HEK293 (cell line): Measurements from ENCODE around the gene CCND1.
A peak's percentile ranks its signal among the peaks of the same experiment; 100 is the strongest.

Experiments used
- BCL11B ChIP-seq: fragments of 450-650 bp; formaldehyde crosslinking; IDR thresholded peaks from 2 replicates; pipeline ENCODE4 v1.5.1; 2016; ENCODE audit warnings: low read depth, missing biosample characterization, missing genetic modification characterization
- GLI4 ChIP-seq: fragments of 450-650 bp; formaldehyde crosslinking; IDR thresholded peaks from 2 replicates; pipeline ENCODE4 v1.5.1; 2016; ENCODE audit warnings: missing biosample characterization, missing genetic modification characterization
- IKZF3 ChIP-seq: fragments of 450-650 bp; IDR thresholded peaks from 2 replicates; pipeline ENCODE4 v1.5.0; 2018; ENCODE audit warnings: missing biosample characterization, mild to moderate bottlenecking, missing genetic modification characterization, moderate library complexity
- KLF7 ChIP-seq: fragments of 450-650 bp; formaldehyde crosslinking; IDR thresholded peaks from 2 replicates; pipeline ENCODE4 v1.5.1; 2016; ENCODE audit warnings: missing biosample characterization, missing genetic modification characterization, borderline replicate concordance
- SP3 ChIP-seq: fragments of 450-650 bp; formaldehyde crosslinking; IDR thresholded peaks from 2 replicates; pipeline ENCODE4 v1.5.1; 2016; ENCODE audit warnings: missing biosample characterization, missing genetic modification characterization
- ZFP41 ChIP-seq: fragments of 450-650 bp; formaldehyde crosslinking; IDR thresholded peaks from 2 replicates; pipeline ENCODE4 v1.5.1; 2016; ENCODE audit warnings: missing biosample characterization, missing genetic modification characterization, borderline replicate concordance
- ZFP69B ChIP-seq: fragments of 450-650 bp; formaldehyde crosslinking; IDR thresholded peaks from 2 replicates; pipeline ENCODE4 v1.5.1; 2016; ENCODE audit warnings: missing biosample characterization, missing genetic modification characterization
- ZNF146 ChIP-seq: fragments of 450-650 bp; formaldehyde crosslinking; IDR thresholded peaks from 2 replicates; pipeline ENCODE4 v1.5.1; 2016; ENCODE audit warnings: missing biosample characterization, missing genetic modification characterization
- ZNF292 ChIP-seq: fragments of 450-650 bp; formaldehyde crosslinking; IDR thresholded peaks from 2 replicates; pipeline ENCODE4 v1.5.1; 2016; ENCODE audit warnings: low read depth, missing biosample characterization, missing genetic modification characterization, borderline replicate concordance
- ZNF391 ChIP-seq: fragments of 450-650 bp; formaldehyde crosslinking; IDR thresholded peaks from 2 replicates; pipeline ENCODE4 v1.5.1; 2016; ENCODE audit warnings: low read depth, missing biosample characterization, missing genetic modification characterization, borderline replicate concordance
- ZNF544 ChIP-seq: fragments of 450-650 bp; formaldehyde crosslinking; IDR thresholded peaks from 2 replicates; pipeline ENCODE4 v1.5.0; 2017; ENCODE audit warnings: missing biosample characterization, missing genetic modification characterization
- ZNF596 ChIP-seq: fragments of 450-650 bp; IDR thresholded peaks from 2 replicates; pipeline ENCODE4 v1.5.0; 2018; ENCODE audit warnings: missing biosample characterization, mild to moderate bottlenecking, missing genetic modification characterization, moderate library complexity
- ZNF610 ChIP-seq: fragments of 450-650 bp; formaldehyde crosslinking; IDR thresholded peaks from 2 replicates; pipeline ENCODE4 v1.5.1; 2016; ENCODE audit warnings: missing biosample characterization, missing genetic modification characterization, borderline replicate concordance
- ZNF707 ChIP-seq: fragments of 450-650 bp; formaldehyde crosslinking; IDR thresholded peaks from 2 replicates; pipeline ENCODE4 v1.5.1; 2016; ENCODE audit warnings: missing biosample characterization, missing genetic modification characterization
- ZNF777 ChIP-seq: fragments of 450-650 bp; formaldehyde crosslinking; IDR thresholded peaks from 2 replicates; pipeline ENCODE4 v1.5.1; 2017; ENCODE audit warnings: missing biosample characterization, missing genetic modification characterization, borderline replicate concordance
- ZXDB ChIP-seq: fragments of 450-650 bp; formaldehyde crosslinking; IDR thresholded peaks from 2 replicates; pipeline ENCODE4 v1.5.1; 2016; ENCODE audit warnings: missing biosample characterization, missing genetic modification characterization
- TF ChIP-seq, protein P1 (sequence below): fragments of 450-650 bp; formaldehyde crosslinking; IDR thresholded peaks from 2 replicates; pipeline ENCODE4 v1.5.1; 2017; ENCODE audit warnings: missing biosample characterization, missing genetic modification characterization
- TF ChIP-seq, protein P2 (sequence below): fragments of 450-650 bp; formaldehyde crosslinking; IDR thresholded peaks from 2 replicates; pipeline ENCODE4 v1.5.1; 2016; ENCODE audit warnings: missing biosample characterization, missing genetic modification characterization
- TF ChIP-seq, protein P3 (sequence below): fragments of 450-650 bp; formaldehyde crosslinking; IDR thresholded peaks from 2 replicates; pipeline ENCODE4 v1.5.1; 2016; ENCODE audit warnings: missing biosample characterization, missing genetic modification characterization, borderline replicate concordance
- TF ChIP-seq, protein P4 (sequence below): fragments of 450-650 bp; formaldehyde crosslinking; IDR thresholded peaks from 2 replicates; pipeline ENCODE4 v1.5.1; 2016; ENCODE audit warnings: missing biosample characterization, missing genetic modification characterization
- TF ChIP-seq, protein P5 (sequence below): fragments of 450-650 bp; formaldehyde crosslinking; IDR thresholded peaks from 2 replicates; pipeline ENCODE4 v1.5.1; 2017; ENCODE audit warnings: missing biosample characterization, missing genetic modification characterization
- TF ChIP-seq, protein P6 (sequence below): fragments of 450-650 bp; formaldehyde crosslinking; conservative IDR thresholded peaks from 2 replicates; pipeline ENCODE4 v1.5.1; 2016; ENCODE audit warnings: low read depth, missing biosample characterization, missing genetic modification characterization
- TF ChIP-seq, protein P7 (sequence below): fragments of 450-650 bp; formaldehyde crosslinking; IDR thresholded peaks from 2 replicates; pipeline ENCODE4 v1.5.1; 2016; ENCODE audit warnings: missing biosample characterization, missing genetic modification characterization

The CCND1 gene

DNA sequence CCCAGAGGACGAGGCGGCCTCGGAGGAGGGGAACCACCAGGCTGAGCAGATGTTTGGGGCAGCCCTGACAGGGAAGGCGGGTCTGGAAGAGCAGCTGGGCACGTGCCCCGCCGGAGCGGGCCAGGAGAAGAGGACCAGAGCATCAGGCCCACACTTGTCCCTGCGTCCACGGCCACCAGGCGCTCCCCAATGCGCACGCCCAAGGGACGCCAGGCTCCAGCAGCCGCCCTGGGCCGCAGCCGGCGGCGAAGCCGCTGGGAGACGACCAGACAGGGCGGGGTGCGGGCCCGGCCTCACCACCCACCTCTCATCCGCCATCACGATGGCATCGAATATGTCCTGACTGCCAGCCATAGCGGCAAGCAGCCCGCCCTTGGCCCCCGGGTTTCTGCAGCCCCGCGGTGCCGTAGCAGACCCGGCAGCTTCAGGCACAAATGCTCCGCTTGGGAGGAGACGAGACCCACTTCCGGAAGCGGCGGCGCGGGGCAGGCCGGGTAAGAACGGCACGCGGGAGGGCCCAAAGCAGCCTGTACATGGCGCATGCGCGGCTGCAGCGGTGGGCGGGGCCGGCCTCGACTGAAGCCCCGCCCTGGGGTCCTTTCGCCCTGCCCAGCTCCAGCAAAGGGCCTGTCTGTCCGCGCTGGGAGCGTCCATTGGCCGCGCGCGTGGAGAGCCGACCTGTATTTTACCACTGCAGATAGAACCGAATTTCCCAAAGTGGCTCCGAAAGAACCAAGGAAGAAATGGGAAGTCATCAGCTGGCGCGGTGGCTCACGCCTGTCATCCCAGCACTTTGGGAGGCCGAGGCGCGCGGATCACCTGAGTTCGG lies 34.1 kb downstream of the CCND1 start, which contains the start of gene LTO1 (continued):
- TF ChIP-seq, protein P1, sequence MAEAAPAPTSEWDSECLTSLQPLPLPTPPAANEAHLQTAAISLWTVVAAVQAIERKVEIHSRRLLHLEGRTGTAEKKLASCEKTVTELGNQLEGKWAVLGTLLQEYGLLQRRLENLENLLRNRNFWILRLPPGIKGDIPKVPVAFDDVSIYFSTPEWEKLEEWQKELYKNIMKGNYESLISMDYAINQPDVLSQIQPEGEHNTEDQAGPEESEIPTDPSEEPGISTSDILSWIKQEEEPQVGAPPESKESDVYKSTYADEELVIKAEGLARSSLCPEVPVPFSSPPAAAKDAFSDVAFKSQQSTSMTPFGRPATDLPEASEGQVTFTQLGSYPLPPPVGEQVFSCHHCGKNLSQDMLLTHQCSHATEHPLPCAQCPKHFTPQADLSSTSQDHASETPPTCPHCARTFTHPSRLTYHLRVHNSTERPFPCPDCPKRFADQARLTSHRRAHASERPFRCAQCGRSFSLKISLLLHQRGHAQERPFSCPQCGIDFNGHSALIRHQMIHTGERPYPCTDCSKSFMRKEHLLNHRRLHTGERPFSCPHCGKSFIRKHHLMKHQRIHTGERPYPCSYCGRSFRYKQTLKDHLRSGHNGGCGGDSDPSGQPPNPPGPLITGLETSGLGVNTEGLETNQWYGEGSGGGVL (tag by site-specific recombination): no peak
- TF ChIP-seq GLI4 (no peak), BCL11B (tag by site-specific recombination) (no peak), ZFP41 (tag by site-specific recombination) (no peak), ZNF707 (tag by site-specific recombination) (no peak), ZNF610 (tag by site-specific recombination) (peak; percentile 71), KLF7 (tag by site-specific recombination) (no peak), IKZF3 (no peak), ZNF292 (tag by site-specific recombination) (no peak), ZNF544 (tag by site-specific recombination) (no peak), ZNF596 (tag by site-specific recombination) (no peak), ZNF777 (tag by site-specific recombination) (no peak), ZNF146 (tag by site-specific recombination) (peak; percentile 5; the same call in 1 of the 2 replicates), ZFP69B (peak; percentile 27; the same call in 1 of the 2 replicates), SP3 (tag by site-specific recombination) (peak; percentile 58), ZXDB (peak; percentile 44; the same call in 1 of the 2 replicates), ZNF391 (no peak)
- TF ChIP-seq, protein P2, sequence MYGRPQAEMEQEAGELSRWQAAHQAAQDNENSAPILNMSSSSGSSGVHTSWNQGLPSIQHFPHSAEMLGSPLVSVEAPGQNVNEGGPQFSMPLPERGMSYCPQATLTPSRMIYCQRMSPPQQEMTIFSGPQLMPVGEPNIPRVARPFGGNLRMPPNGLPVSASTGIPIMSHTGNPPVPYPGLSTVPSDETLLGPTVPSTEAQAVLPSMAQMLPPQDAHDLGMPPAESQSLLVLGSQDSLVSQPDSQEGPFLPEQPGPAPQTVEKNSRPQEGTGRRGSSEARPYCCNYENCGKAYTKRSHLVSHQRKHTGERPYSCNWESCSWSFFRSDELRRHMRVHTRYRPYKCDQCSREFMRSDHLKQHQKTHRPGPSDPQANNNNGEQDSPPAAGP: peak; percentile 15; the same call in 1 of the 2 replicates
- TF ChIP-seq, protein P3, sequence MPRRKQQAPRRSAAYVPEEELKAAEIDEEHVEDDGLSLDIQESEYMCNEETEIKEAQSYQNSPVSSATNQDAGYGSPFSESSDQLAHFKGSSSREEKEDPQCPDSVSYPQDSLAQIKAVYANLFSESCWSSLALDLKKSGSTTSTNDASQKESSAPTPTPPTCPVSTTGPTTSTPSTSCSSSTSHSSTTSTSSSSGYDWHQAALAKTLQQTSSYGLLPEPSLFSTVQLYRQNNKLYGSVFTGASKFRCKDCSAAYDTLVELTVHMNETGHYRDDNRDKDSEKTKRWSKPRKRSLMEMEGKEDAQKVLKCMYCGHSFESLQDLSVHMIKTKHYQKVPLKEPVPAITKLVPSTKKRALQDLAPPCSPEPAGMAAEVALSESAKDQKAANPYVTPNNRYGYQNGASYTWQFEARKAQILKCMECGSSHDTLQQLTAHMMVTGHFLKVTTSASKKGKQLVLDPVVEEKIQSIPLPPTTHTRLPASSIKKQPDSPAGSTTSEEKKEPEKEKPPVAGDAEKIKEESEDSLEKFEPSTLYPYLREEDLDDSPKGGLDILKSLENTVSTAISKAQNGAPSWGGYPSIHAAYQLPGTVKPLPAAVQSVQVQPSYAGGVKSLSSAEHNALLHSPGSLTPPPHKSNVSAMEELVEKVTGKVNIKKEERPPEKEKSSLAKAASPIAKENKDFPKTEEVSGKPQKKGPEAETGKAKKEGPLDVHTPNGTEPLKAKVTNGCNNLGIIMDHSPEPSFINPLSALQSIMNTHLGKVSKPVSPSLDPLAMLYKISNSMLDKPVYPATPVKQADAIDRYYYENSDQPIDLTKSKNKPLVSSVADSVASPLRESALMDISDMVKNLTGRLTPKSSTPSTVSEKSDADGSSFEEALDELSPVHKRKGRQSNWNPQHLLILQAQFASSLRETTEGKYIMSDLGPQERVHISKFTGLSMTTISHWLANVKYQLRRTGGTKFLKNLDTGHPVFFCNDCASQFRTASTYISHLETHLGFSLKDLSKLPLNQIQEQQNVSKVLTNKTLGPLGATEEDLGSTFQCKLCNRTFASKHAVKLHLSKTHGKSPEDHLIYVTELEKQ (tag by site-specific recombination): no peak
- TF ChIP-seq, protein P4, sequence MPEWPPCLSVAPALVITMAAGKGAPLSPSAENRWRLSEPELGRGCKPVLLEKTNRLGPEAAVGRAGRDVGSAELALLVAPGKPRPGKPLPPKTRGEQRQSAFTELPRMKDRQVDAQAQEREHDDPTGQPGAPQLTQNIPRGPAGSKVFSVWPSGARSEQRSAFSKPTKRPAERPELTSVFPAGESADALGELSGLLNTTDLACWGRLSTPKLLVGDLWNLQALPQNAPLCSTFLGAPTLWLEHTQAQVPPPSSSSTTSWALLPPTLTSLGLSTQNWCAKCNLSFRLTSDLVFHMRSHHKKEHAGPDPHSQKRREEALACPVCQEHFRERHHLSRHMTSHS: no peak
- TF ChIP-seq, protein P5, sequence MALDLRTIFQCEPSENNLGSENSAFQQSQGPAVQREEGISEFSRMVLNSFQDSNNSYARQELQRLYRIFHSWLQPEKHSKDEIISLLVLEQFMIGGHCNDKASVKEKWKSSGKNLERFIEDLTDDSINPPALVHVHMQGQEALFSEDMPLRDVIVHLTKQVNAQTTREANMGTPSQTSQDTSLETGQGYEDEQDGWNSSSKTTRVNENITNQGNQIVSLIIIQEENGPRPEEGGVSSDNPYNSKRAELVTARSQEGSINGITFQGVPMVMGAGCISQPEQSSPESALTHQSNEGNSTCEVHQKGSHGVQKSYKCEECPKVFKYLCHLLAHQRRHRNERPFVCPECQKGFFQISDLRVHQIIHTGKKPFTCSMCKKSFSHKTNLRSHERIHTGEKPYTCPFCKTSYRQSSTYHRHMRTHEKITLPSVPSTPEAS: 0 out of 2 replicates have a peak, but pooled peaks have one; percentile 23
- TF ChIP-seq, protein P6, sequence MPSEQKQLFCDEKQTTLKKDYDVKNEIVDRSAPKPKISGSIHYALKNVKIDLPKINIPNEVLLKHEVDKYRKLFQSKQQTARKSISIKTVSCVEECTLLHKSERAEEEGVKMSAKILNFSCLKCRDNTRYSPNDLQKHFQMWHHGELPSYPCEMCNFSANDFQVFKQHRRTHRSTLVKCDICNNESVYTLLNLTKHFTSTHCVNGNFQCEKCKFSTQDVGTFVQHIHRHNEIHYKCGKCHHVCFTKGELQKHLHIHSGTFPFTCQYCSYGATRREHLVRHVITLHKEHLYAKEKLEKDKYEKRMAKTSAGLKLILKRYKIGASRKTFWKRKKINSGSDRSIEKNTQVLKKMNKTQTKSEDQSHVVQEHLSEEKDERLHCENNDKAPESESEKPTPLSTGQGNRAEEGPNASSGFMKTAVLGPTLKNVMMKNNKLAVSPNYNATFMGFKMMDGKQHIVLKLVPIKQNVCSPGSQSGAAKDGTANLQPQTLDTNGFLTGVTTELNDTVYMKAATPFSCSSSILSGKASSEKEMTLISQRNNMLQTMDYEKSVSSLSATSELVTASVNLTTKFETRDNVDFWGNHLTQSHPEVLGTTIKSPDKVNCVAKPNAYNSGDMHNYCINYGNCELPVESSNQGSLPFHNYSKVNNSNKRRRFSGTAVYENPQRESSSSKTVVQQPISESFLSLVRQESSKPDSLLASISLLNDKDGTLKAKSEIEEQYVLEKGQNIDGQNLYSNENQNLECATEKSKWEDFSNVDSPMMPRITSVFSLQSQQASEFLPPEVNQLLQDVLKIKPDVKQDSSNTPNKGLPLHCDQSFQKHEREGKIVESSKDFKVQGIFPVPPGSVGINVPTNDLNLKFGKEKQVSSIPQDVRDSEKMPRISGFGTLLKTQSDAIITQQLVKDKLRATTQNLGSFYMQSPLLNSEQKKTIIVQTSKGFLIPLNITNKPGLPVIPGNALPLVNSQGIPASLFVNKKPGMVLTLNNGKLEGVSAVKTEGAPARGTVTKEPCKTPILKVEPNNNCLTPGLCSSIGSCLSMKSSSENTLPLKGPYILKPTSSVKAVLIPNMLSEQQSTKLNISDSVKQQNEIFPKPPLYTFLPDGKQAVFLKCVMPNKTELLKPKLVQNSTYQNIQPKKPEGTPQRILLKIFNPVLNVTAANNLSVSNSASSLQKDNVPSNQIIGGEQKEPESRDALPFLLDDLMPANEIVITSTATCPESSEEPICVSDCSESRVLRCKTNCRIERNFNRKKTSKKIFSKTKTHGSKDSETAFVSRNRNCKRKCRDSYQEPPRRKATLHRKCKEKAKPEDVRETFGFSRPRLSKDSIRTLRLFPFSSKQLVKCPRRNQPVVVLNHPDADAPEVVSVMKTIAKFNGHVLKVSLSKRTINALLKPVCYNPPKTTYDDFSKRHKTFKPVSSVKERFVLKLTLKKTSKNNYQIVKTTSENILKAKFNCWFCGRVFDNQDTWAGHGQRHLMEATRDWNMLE (tag by site-specific recombination): no peak
- TF ChIP-seq, protein P7, sequence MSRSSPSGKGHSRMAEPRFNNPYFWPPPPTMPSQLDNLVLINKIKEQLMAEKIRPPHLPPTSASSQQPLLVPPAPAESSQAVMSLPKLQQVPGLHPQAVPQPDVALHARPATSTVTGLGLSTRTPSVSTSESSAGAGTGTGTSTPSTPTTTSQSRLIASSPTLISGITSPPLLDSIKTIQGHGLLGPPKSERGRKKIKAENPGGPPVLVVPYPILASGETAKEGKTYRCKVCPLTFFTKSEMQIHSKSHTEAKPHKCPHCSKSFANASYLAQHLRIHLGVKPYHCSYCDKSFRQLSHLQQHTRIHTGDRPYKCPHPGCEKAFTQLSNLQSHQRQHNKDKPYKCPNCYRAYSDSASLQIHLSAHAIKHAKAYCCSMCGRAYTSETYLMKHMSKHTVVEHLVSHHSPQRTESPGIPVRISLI: no peak
